Measurements from ENCODE around the gene YBX1.
"Not testable (repeated sequence)": the region's sequence is repeated elsewhere in the genome, so short reads cannot be mapped to it uniquely, and the experiment has no call there.

YBX1 gene

GRCh38 chr1:42748461-42749410 lies 66.5 kb downstream of the YBX1 start:
- Histone ChIP-seq H2AFZ (ENCODE audit: low read length) (no peak overlapping the region), H3K27me3 (ENCODE audit: insufficient read depth, low read length, poor library complexity, severe bottlenecking) (no peaks in the 10 kb centered on the region), H3K4me1 (ENCODE audit: insufficient read depth, low read length, poor library complexity, severe bottlenecking) (no peaks in the 10 kb centered on the region), H3K9ac (ENCODE audit: low read depth, low read length, poor library complexity, severe bottlenecking) (no peak overlapping the region), H3K4me2 (ENCODE audit: low read depth, low read length, poor library complexity, severe bottlenecking) (no peak overlapping the region), H4K20me1 (ENCODE audit: insufficient read depth, low read length, poor library complexity, severe bottlenecking) (no peaks in the 10 kb centered on the region), H3K36me3 (ENCODE audit: insufficient read depth, low read length) (peaks cover 32% of the 10 kb centered on the region; the same call in 1 of the 2 replicates), H3K9me3 (ENCODE audit: insufficient read depth, low read depth, low read length) (no peaks in the 10 kb centered on the region), H3K4me3 (ENCODE audit: low read length, poor library complexity, severe bottlenecking) (no peak overlapping the region), H3F3A (ENCODE audit: low read depth) (no peaks in the 10 kb centered on the region), H3K9me2 (replicated peaks; ENCODE audit: low read depth, low read length) (no peaks in the 10 kb centered on the region), H3K79me2 (ENCODE audit: insufficient read depth, low read length) (no peaks in the 10 kb centered on the region)
- TF ChIP-seq CTCF (conservative IDR thresholded peaks at IDR 0.05; ENCODE audit: low read length) (no peak), EZH2phosphoT487 (IDR thresholded peaks at IDR 0.05; ENCODE audit: borderline replicate concordance) (no peak)

GRCh38 chr1:42750041-42750440 lies 67.8 kb downstream of the YBX1 start:
- TF ChIP-seq EZH2phosphoT487 (IDR thresholded peaks at IDR 0.05; ENCODE audit: borderline replicate concordance) (no peak), CTCF (conservative IDR thresholded peaks at IDR 0.05; ENCODE audit: low read length) (no peak)
- Histone ChIP-seq H2AFZ (ENCODE audit: low read length) (no peak overlapping the region), H4K20me1 (ENCODE audit: insufficient read depth, low read length, poor library complexity, severe bottlenecking) (no peaks in the 10 kb centered on the region), H3K36me3 (ENCODE audit: insufficient read depth, low read length) (peaks cover 43% of the 10 kb centered on the region; the same call in 1 of the 2 replicates), H3K79me2 (ENCODE audit: insufficient read depth, low read length) (no peaks in the 10 kb centered on the region), H3K4me2 (ENCODE audit: low read depth, low read length, poor library complexity, severe bottlenecking) (no peak overlapping the region), H3K9me2 (replicated peaks; ENCODE audit: low read depth, low read length) (no peaks in the 10 kb centered on the region), H3F3A (ENCODE audit: low read depth) (no peaks in the 10 kb centered on the region), H3K27me3 (ENCODE audit: insufficient read depth, low read length, poor library complexity, severe bottlenecking) (no peaks in the 10 kb centered on the region), H3K4me3 (ENCODE audit: low read length, poor library complexity, severe bottlenecking) (no peak overlapping the region), H3K4me1 (ENCODE audit: insufficient read depth, low read length, poor library complexity, severe bottlenecking) (no peaks in the 10 kb centered on the region), H3K9me3 (ENCODE audit: insufficient read depth, low read depth, low read length) (no peaks in the 10 kb centered on the region), H3K9ac (ENCODE audit: low read depth, low read length, poor library complexity, severe bottlenecking) (no peak overlapping the region)

GRCh38 chr1:42751511-42752070 lies 69.4 kb downstream of the YBX1 start:
- H3K79me2 ChIP-seq (ENCODE audit: insufficient read depth, low read length); H3K27me3 ChIP-seq (ENCODE audit: insufficient read depth, low read length, poor library complexity, severe bottlenecking); H3F3A ChIP-seq (ENCODE audit: low read depth); H2AFZ ChIP-seq (ENCODE audit: low read length); H3K9me3 ChIP-seq (ENCODE audit: insufficient read depth, low read depth, low read length); H3K4me3 ChIP-seq (ENCODE audit: low read length, poor library complexity, severe bottlenecking); H3K9me2 ChIP-seq (replicated peaks; ENCODE audit: low read depth, low read length); H3K4me1 ChIP-seq (ENCODE audit: insufficient read depth, low read length, poor library complexity, severe bottlenecking); H3K9ac ChIP-seq (ENCODE audit: low read depth, low read length, poor library complexity, severe bottlenecking); H4K20me1 ChIP-seq (ENCODE audit: insufficient read depth, low read length, poor library complexity, severe bottlenecking); H3K4me2 ChIP-seq (ENCODE audit: low read depth, low read length, poor library complexity, severe bottlenecking): not testable (repeated sequence)
- peaks cover 50% of the 10 kb centered on the region; the same call in 1 of the 2 replicates for H3K36me3 ChIP-seq (ENCODE audit: insufficient read depth, low read length)

Measured in Loucy (cell line).